ENCODE measurements around the gene CS.
"Not testable (repeated sequence)": the region's sequence is repeated elsewhere in the genome, so short reads cannot be mapped to it uniquely, and the experiment has no call there.

DNA sequence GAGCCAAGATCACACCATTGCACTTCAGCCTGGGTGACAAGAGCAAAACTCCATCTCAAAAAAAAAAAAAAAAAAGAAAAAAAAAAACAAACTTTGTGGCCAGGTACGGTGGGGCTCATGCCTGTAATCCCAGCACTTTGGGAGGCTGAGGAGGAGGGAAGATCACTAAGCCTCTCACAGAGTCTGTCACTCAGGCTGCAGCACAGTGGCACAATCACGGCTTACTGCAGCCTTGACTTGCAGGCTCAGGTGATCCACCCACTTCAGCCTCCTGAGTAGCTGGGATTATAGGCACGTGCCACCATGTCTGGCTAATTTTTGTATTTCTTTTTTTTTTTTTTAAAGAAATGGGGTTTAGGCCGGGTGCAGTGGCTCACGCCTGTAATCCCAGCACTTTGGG lies 15.9 kb downstream of the CS start:
- TF ChIP-seq, protein P1, sequence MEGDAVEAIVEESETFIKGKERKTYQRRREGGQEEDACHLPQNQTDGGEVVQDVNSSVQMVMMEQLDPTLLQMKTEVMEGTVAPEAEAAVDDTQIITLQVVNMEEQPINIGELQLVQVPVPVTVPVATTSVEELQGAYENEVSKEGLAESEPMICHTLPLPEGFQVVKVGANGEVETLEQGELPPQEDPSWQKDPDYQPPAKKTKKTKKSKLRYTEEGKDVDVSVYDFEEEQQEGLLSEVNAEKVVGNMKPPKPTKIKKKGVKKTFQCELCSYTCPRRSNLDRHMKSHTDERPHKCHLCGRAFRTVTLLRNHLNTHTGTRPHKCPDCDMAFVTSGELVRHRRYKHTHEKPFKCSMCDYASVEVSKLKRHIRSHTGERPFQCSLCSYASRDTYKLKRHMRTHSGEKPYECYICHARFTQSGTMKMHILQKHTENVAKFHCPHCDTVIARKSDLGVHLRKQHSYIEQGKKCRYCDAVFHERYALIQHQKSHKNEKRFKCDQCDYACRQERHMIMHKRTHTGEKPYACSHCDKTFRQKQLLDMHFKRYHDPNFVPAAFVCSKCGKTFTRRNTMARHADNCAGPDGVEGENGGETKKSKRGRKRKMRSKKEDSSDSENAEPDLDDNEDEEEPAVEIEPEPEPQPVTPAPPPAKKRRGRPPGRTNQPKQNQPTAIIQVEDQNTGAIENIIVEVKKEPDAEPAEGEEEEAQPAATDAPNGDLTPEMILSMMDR (IDR thresholded peaks at IDR 0.05; ENCODE audit: insufficient read depth, low read length), result not testable (repeated sequence)
- not testable (repeated sequence) for TF ChIP-seq GABPA, POLR2AphosphoS5 (IDR thresholded peaks at IDR 0.05; ENCODE audit: low read depth)
- TF ChIP-seq, protein P2, sequence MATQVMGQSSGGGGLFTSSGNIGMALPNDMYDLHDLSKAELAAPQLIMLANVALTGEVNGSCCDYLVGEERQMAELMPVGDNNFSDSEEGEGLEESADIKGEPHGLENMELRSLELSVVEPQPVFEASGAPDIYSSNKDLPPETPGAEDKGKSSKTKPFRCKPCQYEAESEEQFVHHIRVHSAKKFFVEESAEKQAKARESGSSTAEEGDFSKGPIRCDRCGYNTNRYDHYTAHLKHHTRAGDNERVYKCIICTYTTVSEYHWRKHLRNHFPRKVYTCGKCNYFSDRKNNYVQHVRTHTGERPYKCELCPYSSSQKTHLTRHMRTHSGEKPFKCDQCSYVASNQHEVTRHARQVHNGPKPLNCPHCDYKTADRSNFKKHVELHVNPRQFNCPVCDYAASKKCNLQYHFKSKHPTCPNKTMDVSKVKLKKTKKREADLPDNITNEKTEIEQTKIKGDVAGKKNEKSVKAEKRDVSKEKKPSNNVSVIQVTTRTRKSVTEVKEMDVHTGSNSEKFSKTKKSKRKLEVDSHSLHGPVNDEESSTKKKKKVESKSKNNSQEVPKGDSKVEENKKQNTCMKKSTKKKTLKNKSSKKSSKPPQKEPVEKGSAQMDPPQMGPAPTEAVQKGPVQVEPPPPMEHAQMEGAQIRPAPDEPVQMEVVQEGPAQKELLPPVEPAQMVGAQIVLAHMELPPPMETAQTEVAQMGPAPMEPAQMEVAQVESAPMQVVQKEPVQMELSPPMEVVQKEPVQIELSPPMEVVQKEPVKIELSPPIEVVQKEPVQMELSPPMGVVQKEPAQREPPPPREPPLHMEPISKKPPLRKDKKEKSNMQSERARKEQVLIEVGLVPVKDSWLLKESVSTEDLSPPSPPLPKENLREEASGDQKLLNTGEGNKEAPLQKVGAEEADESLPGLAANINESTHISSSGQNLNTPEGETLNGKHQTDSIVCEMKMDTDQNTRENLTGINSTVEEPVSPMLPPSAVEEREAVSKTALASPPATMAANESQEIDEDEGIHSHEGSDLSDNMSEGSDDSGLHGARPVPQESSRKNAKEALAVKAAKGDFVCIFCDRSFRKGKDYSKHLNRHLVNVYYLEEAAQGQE (IDR thresholded peaks at IDR 0.05; ENCODE audit: insufficient replicate concordance, low read depth), result not testable (repeated sequence)
